Measurements from ENCODE around the gene ASTN2. TPM values are rescaled to one million over a fixed set of nuclear protein-coding genes. Genes with fewer than 3 reads are reported as not detected.

ASTN2 gene
- total RNA-seq, 4 donors from 2014 or later: 3.0 to 7.0 (median 5.2) TPM

DNA sequence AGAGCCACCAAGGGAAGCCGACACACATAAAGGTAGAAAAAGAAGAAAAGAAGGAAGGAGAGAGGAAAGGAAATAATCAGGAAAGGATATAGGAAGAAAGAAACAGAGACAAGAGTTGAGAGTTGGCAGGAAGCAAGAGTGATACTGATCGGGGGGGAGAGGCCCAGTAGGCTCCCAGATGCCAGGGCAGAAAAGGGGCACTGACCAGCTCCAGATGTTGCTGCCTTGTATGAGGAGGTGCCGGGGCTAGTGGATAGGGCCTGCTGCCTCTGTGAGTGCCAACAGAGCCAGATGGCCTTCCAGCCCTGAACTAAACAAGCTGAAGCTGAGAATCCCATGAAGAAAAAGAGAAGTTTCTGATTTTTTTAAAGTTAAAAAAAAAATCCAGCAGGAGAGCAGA, 809.8 kb downstream of the ASTN2 start:
- no peak for TF ChIP-seq POLR2AphosphoS5 (IDR thresholded peaks at IDR 0.05)
- TF ChIP-seq EP300 (IDR thresholded peaks at IDR 0.05; ENCODE audit: low read depth): no peak
- TF ChIP-seq POLR2A (IDR thresholded peaks at IDR 0.05): no peak
- TF ChIP-seq, protein P1, sequence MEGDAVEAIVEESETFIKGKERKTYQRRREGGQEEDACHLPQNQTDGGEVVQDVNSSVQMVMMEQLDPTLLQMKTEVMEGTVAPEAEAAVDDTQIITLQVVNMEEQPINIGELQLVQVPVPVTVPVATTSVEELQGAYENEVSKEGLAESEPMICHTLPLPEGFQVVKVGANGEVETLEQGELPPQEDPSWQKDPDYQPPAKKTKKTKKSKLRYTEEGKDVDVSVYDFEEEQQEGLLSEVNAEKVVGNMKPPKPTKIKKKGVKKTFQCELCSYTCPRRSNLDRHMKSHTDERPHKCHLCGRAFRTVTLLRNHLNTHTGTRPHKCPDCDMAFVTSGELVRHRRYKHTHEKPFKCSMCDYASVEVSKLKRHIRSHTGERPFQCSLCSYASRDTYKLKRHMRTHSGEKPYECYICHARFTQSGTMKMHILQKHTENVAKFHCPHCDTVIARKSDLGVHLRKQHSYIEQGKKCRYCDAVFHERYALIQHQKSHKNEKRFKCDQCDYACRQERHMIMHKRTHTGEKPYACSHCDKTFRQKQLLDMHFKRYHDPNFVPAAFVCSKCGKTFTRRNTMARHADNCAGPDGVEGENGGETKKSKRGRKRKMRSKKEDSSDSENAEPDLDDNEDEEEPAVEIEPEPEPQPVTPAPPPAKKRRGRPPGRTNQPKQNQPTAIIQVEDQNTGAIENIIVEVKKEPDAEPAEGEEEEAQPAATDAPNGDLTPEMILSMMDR (IDR thresholded peaks at IDR 0.05): no peak
- Histone ChIP-seq H3K9me3 (peaks cover 0 to 3% of the 10 kb centered on the region in 2 donors), H3K36me3 (peaks cover 0 to 1% (median 0%) of the 10 kb centered on the region in 4 donors), H3K27ac (no peak overlapping the region), H3K4me3 (no peak overlapping the region), H3K4me1 (no peaks in the 10 kb centered on the region), H3K27me3 (no peaks in the 10 kb centered on the region)
- in situ Hi-C loops (cut with MboI; ENCODE audit: low pct_ligation_motif_present in 1 of 4, low pct_unique_long_range_greater_than_20kb in 1 of 4, low sequenced_read_pairs in 3 of 4): no loop called here
- no peak for DNase-seq
- intact Hi-C loops (cut with DNase I; ENCODE audit: low total_unique reads): no loop called here
- WGBS, 2 donors (ENCODE audit: low coverage in 1 of 2): 92 to 97% methylated on average over 3 of the region's 3 CpGs

DNA sequence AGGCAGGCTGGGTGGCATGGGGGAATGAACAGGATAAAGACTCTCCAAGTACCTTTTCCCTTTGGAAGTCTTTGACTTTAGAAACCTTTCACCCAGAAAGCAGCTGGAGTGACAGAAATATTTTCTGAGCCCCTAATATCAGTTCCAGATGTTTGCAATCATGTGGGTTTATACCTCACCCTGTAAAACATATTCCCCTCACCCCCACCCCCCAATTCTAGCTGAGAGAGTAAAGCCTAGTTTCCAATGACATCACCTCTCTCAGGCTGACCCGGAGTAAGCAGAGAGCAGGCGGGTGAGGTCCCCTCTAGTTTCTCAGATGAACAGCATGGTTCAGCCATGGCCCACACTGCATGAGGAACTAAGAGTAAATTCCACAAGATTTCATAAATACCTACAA, 810.6 kb downstream of the ASTN2 start:
- WGBS, 2 donors (ENCODE audit: low coverage in 1 of 2): 95% methylated on average over 2 of the region's 2 CpGs; no CpG with 5 or more reads in 1 of the 2 donors
- intact Hi-C loops (cut with DNase I; ENCODE audit: low total_unique reads): no loop called here

GRCh38 chr9:116599342-116599884, 815.4 kb downstream of the ASTN2 start:
- Histone ChIP-seq H3K9me3 (no peaks in the 10 kb centered on the region), H3K27me3 (no peaks in the 10 kb centered on the region), H3K4me3 (no peak overlapping the region), H3K27ac (no peak overlapping the region), H3K4me1 (no peaks in the 10 kb centered on the region), H3K36me3 (no peaks in the 10 kb centered on the region)
- 81 to 86% methylated on average over 2 of the region's 2 CpGs for WGBS, 2 donors (ENCODE audit: low coverage in 1 of 2)
- intact Hi-C loops (cut with DNase I; ENCODE audit: low total_unique reads): no loop called here
- in situ Hi-C loops (cut with MboI; ENCODE audit: low pct_ligation_motif_present in 1 of 4, low pct_unique_long_range_greater_than_20kb in 1 of 4, low sequenced_read_pairs in 3 of 4): no loop called here
- no peak for DNase-seq
- TF ChIP-seq POLR2A (IDR thresholded peaks at IDR 0.05): no peak
- TF ChIP-seq EP300 (IDR thresholded peaks at IDR 0.05; ENCODE audit: low read depth): no peak
- TF ChIP-seq POLR2AphosphoS5 (IDR thresholded peaks at IDR 0.05): no peak
- TF ChIP-seq, protein P1 (IDR thresholded peaks at IDR 0.05): no peak

More for the DNA sequence above, 810.6 kb downstream of the ASTN2 start:
- in situ Hi-C loops (cut with MboI; ENCODE audit: low pct_ligation_motif_present in 1 of 4, low pct_unique_long_range_greater_than_20kb in 1 of 4, low sequenced_read_pairs in 3 of 4): no loop called here
- Histone ChIP-seq H3K4me1 (no peaks in the 10 kb centered on the region), H3K27me3 (no peaks in the 10 kb centered on the region), H3K4me3 (no peak overlapping the region), H3K36me3 (no peaks in the 10 kb centered on the region), H3K27ac (no peak overlapping the region), H3K9me3 (no peaks in the 10 kb centered on the region)
- TF ChIP-seq, protein P1 (IDR thresholded peaks at IDR 0.05): no peak
- TF ChIP-seq EP300 (IDR thresholded peaks at IDR 0.05; ENCODE audit: low read depth) (no peak), POLR2A (IDR thresholded peaks at IDR 0.05) (no peak), POLR2AphosphoS5 (IDR thresholded peaks at IDR 0.05) (no peak)
- no peak for DNase-seq

- in situ Hi-C loops (cut with MboI; ENCODE audit: low pct_ligation_motif_present in 1 of 4, low pct_unique_long_range_greater_than_20kb in 1 of 4, low sequenced_read_pairs in 3 of 4) (no loop called here), intact Hi-C loops (cut with DNase I; ENCODE audit: low total_unique reads) (no loop called here)
- 92 to 100% methylated on average over 2 of the region's 2 CpGs for WGBS, 2 donors (ENCODE audit: low coverage in 1 of 2)
- H3K27me3 ChIP-seq: no peaks in the 10 kb centered on the region
- TF ChIP-seq EP300 (IDR thresholded peaks at IDR 0.05; ENCODE audit: low read depth) (no peak), POLR2AphosphoS5 (IDR thresholded peaks at IDR 0.05) (no peak), POLR2A (IDR thresholded peaks at IDR 0.05) (no peak)
- TF ChIP-seq, protein P1 (IDR thresholded peaks at IDR 0.05): no peak
- no peak overlapping the region for H3K4me3 ChIP-seq
- H3K9me3 ChIP-seq: no peaks in the 10 kb centered on the region
- no peak for DNase-seq
- no peak overlapping the region for H3K27ac ChIP-seq
- no peaks in the 10 kb centered on the region for H3K4me1 ChIP-seq
- no peaks in the 10 kb centered on the region for H3K36me3 ChIP-seq
Measured at GRCh38 chr9:116596646-116597045, 818.2 kb downstream of the ASTN2 start.

Data from transverse colon (tissue), 4 donors.